Activated naive CD8-positive, alpha-beta T cell treated with anti-CD3 and anti-CD28 coated beads for 36 hours (primary cell): ENCODE results near the gene UBE2L6. TPM values are rescaled to one million over a fixed set of nuclear protein-coding genes. Genes with fewer than 3 reads are reported as not detected.
A peak's percentile ranks its signal among the peaks of the same experiment; 100 is the strongest.
"Not testable (repeated sequence)": the region's sequence is repeated elsewhere in the genome, so short reads cannot be mapped to it uniquely, and the experiment has no call there.

Experiments
- DNase-seq: peaks from one replicate; pipeline ENCODE4 v3.0.0; 2021
- H3K27ac Mint-ChIP-seq: one replicate; pipeline ENCODE4 v1.8.0; 2022; ENCODE audit warnings: mild to moderate bottlenecking, moderate library complexity, mixed read lengths
- H3K27me3 Mint-ChIP-seq: one replicate; pipeline ENCODE4 v1.8.0; 2022; ENCODE audit warnings: mild to moderate bottlenecking, mixed read lengths
- H3K36me3 Mint-ChIP-seq: one replicate; pipeline ENCODE4 v1.8.0; 2021; ENCODE audit warnings: mild to moderate bottlenecking, mixed read lengths
- H3K4me1 Mint-ChIP-seq: one replicate; pipeline ENCODE4 v1.8.0; 2021; ENCODE audit warnings: mixed read lengths
- H3K4me3 Mint-ChIP-seq: one replicate; pipeline ENCODE4 v1.8.0; 2022; ENCODE audit warnings: mild to moderate bottlenecking, moderate library complexity, mixed read lengths
- H3K9me3 Mint-ChIP-seq: one replicate; pipeline ENCODE4 v1.8.0; 2022; ENCODE audit warnings: mixed read lengths
- total RNA-seq, 2 experiments: library from RNA; stranded (reverse); gene quantifications; one replicate each; pipeline ENCODE4 v1.2.3, GENCODE V29; 2021

UBE2L6 gene
- total RNA-seq, 2 experiments from 2014 or later, result 200 to 208 TPM

DNA sequence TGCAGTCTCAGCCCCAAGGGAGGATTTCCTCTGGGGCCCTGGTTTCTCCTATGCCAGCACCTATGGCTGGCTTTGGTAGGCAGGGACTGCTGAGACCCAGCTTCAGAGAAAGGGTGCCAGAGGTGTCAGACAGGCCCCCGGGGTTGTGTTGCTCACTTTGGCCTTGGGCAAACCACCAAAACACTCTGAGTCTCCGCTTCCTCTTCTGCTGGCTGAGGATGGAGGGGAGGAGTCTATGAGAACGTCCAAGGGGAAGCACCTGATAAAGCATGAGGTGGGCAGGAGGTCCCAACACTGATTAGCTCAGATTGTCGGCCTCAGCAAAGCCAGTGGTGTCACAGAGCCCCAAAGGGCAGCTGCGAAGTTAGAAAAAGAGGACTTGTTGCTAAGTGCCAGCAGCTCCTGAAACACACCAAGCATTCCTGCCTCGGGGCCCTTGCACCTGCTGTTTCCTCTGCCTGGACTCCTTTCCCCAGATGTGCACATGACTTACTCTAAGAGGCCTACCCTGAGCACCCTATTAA, 19.6 kb downstream of the UBE2L6 start:
- no peak overlapping the region for H3K4me3 Mint-ChIP-seq
- H3K27me3 Mint-ChIP-seq, result no peaks in the 10 kb centered on the region
- no peaks in the 10 kb centered on the region for H3K9me3 Mint-ChIP-seq
- H3K27ac Mint-ChIP-seq, result peak overlapping the region; percentile 69
- peaks cover 27% of the 10 kb centered on the region for H3K36me3 Mint-ChIP-seq
- H3K4me1 Mint-ChIP-seq, result peaks cover 14% of the 10 kb centered on the region
- peak; percentile 26 for DNase-seq

DNA sequence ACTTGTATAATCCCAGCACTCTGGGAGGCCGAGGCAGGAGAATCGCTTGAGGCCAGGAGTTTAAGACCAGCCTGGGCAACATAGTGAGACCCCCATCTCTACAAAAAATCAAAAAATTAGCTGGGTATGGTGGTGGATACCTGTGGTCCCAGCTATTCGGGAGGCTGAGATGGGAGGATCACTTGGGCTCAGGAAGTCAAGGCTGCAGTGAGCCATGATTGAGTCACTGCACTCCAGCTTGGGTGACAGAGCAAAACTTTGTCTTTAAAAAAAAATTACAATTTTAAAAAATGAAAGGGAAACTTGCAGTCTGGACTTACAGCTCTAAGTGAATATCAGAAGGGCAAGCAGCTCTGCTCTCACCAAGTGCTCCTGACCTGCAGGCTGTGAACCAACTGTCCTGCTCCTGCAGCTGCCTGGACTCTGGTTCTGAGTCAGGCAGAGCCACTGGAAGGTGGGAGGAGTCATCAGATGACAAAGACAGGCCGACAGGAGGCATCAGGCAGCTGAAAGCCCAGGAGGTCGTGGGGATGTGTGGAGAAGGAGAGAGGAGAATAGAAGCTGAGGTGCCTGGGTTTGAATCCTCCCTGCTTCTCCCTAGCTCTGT, 20.5 kb downstream of the UBE2L6 start:
- no peak overlapping the region for H3K4me3 Mint-ChIP-seq
- no peaks in the 10 kb centered on the region for H3K27me3 Mint-ChIP-seq
- peak overlapping the region; percentile 74 for H3K27ac Mint-ChIP-seq
- H3K4me1 Mint-ChIP-seq, result peaks cover 14% of the 10 kb centered on the region
- H3K9me3 Mint-ChIP-seq, result no peaks in the 10 kb centered on the region
- no peak for DNase-seq
- H3K36me3 Mint-ChIP-seq, result peaks cover 19% of the 10 kb centered on the region

GRCh38 chr11:57546451-57546850, 21.0 kb downstream of the UBE2L6 start:
- H3K27ac Mint-ChIP-seq, result no peak overlapping the region
- H3K4me1 Mint-ChIP-seq, result peaks cover 14% of the 10 kb centered on the region
- no peak overlapping the region for H3K4me3 Mint-ChIP-seq
- DNase-seq, result no peak
- H3K27me3 Mint-ChIP-seq, result no peaks in the 10 kb centered on the region
- H3K9me3 Mint-ChIP-seq, result no peaks in the 10 kb centered on the region
- H3K36me3 Mint-ChIP-seq, result peaks cover 15% of the 10 kb centered on the region

- Mint-ChIP-seq H3K4me1 (peaks cover 14% of the 10 kb centered on the region), H3K36me3 (peaks cover 15% of the 10 kb centered on the region), H3K27ac (no peak overlapping the region), H3K9me3 (no peaks in the 10 kb centered on the region), H3K27me3 (no peaks in the 10 kb centered on the region), H3K4me3 (no peak overlapping the region)
- no peak for DNase-seq
These were observed 21.6 kb downstream of the UBE2L6 start for GRCh38 chr11:57545883-57546282.

DNA sequence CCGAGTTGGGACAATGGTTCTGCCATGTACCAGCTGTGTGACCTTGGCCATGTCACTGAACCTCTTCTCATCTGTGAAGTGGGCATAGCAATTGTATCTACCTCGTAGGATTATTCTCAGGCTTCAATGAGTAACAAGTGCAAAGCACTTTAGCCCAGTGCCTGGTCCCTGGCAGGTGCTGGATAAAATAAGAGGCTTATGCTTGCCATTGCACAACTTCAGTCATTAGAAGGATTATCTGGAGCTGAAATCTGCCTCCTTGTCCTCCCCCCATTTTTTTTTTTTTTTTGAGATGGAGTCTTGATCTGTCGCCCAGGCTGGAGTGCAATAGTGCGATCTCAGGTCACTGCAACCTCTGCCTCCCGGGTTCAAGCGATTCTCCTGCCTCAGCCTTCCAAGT, 22.9 kb downstream of the UBE2L6 start:
- H3K27me3 Mint-ChIP-seq, result no peaks in the 10 kb centered on the region
- H3K9me3 Mint-ChIP-seq, result no peaks in the 10 kb centered on the region
- peaks cover 12% of the 10 kb centered on the region for H3K36me3 Mint-ChIP-seq
- H3K27ac Mint-ChIP-seq, result no peak overlapping the region
- H3K4me1 Mint-ChIP-seq, result peaks cover 14% of the 10 kb centered on the region
- DNase-seq, result no peak
- no peak overlapping the region for H3K4me3 Mint-ChIP-seq

- peaks cover 11% of the 10 kb centered on the region for H3K36me3 Mint-ChIP-seq
- H3K27me3 Mint-ChIP-seq, result no peaks in the 10 kb centered on the region
- no peak for DNase-seq
- H3K4me1 Mint-ChIP-seq, result peaks cover 14% of the 10 kb centered on the region
- H3K9me3 Mint-ChIP-seq, result no peaks in the 10 kb centered on the region
- H3K27ac Mint-ChIP-seq, result no peak overlapping the region
- no peak overlapping the region for H3K4me3 Mint-ChIP-seq
These were observed 23.9 kb downstream of the UBE2L6 start for GRCh38 chr11:57543593-57543992.

DNA sequence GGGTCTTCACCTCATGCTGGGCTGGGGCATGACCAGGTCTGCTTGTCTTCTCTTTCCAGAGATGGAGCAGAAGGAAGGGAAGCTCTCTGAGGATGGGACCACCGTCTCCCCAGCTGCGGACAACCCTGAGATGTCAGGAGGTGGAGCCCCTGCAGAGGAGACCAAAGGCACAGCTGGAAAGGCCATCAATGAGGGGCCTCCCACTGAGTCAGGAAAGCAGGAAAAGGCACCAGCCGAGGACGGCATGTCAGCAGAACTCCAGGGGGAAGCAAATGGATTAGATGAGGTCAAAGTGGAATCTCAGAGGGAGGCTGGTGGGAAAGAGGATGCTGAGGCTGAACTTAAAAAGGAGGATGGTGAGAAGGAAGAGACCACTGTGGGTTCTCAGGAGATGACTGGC, 24.9 kb downstream of the UBE2L6 start:
- DNase-seq, result no peak
- Mint-ChIP-seq H3K4me1 (peaks cover 6% of the 10 kb centered on the region), H3K4me3 (no peak overlapping the region), H3K36me3 (peaks cover 5% of the 10 kb centered on the region), H3K27me3 (no peaks in the 10 kb centered on the region), H3K27ac (no peak overlapping the region), H3K9me3 (no peaks in the 10 kb centered on the region)

DNA sequence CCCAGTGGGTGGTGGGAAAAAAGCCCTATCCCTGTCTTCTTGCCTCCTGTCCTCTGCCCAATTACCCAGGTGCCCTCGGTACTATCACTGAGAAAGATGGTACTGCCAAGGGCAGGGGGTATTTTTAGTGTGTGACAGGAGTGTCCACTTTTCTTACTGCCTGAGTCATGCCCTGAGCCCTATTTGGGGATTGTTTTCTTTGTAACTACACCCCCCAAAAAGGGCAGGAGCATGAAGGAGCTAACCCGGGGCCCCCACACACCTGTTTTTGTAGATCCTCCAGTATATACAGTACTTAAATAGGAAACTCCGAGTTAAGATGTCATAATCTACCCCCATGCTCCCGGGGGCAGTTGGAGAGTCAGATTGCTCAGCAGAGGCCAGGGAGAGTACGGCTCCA, 26.3 kb downstream of the UBE2L6 start:
- Mint-ChIP-seq H3K36me3 (no peaks in the 10 kb centered on the region), H3K27ac (no peak overlapping the region), H3K27me3 (no peaks in the 10 kb centered on the region), H3K4me1 (no peaks in the 10 kb centered on the region), H3K9me3 (no peaks in the 10 kb centered on the region), H3K4me3 (no peak overlapping the region)
- DNase-seq, result no peak

- Mint-ChIP-seq H3K36me3 (no peaks in the 10 kb centered on the region), H3K9me3 (no peaks in the 10 kb centered on the region), H3K4me3 (no peak overlapping the region), H3K27ac (no peak overlapping the region), H3K27me3 (no peaks in the 10 kb centered on the region), H3K4me1 (no peaks in the 10 kb centered on the region)
- DNase-seq, result no peak
These were observed 28.1 kb downstream of the UBE2L6 start for GRCh38 chr11:57539342-57539741.

- no peak for DNase-seq
- H3K4me1 Mint-ChIP-seq, result no peaks in the 10 kb centered on the region
- H3K27ac Mint-ChIP-seq, result no peak within 1 kb of the TSS
- H3K4me3 Mint-ChIP-seq, result no peak within 1 kb of the TSS
- H3K36me3 Mint-ChIP-seq, result no peaks in the 10 kb centered on the region
- H3K9me3 Mint-ChIP-seq, result no peaks in the 10 kb centered on the region
- no peaks in the 10 kb centered on the region for H3K27me3 Mint-ChIP-seq
These were observed 30.4 kb downstream of the UBE2L6 start, which contains the start of gene SMTNL1 for GRCh38 chr11:57536947-57537619. SMTNL1 (plus strand) TSS chr11:57537595; CDS start chr11:57542643, 5,048 bp downstream.

GRCh38 chr11:57534449-57534848, 33.0 kb downstream of the UBE2L6 start:
- not testable (repeated sequence) for H3K4me1 Mint-ChIP-seq, DNase-seq, H3K27ac Mint-ChIP-seq, H3K36me3 Mint-ChIP-seq, H3K4me3 Mint-ChIP-seq, H3K27me3 Mint-ChIP-seq, H3K9me3 Mint-ChIP-seq

DNA sequence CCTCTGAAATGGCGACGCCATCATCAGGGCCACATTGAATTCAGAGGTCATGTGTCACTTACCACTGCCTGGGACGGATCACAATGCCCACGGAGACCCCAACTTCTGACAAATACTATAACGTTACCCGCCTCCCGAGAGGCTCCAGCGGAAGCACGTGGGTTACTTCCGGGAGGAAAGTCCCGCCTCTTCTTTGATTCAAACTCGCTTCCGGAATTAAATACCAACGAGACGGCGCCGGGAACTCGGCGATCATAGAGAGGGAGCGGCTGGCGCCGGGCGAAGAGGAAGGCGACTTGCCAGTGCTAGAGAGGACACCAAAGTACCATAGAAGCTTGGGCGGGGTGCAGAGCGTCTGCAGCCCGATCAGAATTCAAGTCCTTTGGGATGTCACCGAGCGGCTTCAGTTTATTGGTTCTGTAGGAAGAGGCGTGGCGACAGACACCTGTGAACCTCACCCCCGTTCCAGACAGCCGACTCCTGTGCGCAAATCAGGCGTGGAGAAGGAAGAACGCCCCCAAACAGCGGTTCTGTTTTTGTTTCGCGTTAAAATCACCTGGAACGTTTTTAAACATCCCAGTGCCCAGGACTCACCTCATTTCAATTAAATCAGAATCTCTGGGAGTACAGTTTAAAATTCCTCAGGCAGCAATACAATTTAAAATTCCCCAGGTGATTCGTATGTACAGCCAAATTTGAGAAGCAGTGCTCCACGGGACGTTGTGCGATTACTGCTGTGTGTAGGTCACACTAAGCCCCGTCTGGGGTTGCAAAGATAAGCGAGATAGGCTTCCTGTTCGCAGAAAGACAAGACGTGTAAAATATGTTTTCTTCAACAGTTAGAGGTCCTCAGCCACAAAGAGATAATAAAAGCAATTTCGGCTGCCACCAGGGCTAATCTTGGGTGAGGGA, 36.6 kb downstream of the UBE2L6 start, which contains the start of gene TIMM10:
Gene TIMM10 (minus strand): TSS at position 159 of the 912 bp plus-strand sequence. CDS start 565 bp downstream, outside the sequence.
- Mint-ChIP-seq H3K27ac (peak within 1 kb of the TSS; percentile 92), H3K9me3 (no peaks in the 10 kb centered on the region), H3K4me3 (peak within 1 kb of the TSS; percentile 93), H3K4me1 (peaks cover 20% of the 10 kb centered on the region), H3K27me3 (no peaks in the 10 kb centered on the region), H3K36me3 (peaks cover 22% of the 10 kb centered on the region)
- DNase-seq, result peak; percentile 93

DNA sequence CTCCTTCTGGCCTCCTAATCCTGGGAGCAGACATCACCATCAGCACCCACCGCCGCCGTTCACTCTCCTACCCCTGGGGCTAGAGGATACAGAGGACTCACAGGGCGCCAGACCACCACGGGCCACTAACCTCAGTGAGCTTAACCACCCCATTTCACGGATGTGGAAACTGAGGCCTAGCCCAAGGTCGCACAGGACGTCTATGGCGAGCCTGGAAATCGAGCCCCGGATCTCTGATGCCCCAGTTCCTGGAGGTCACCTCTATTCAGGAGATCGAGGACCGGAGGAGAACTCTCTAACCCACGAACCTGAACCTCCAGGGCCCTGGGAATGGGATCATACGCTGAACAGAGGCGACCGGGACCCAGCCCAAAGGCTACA, 37.3 kb downstream of the UBE2L6 start:
- no peaks in the 10 kb centered on the region for H3K27me3 Mint-ChIP-seq
- peak; percentile 14 for DNase-seq
- H3K9me3 Mint-ChIP-seq, result no peaks in the 10 kb centered on the region
- peaks cover 26% of the 10 kb centered on the region for H3K36me3 Mint-ChIP-seq
- peaks cover 20% of the 10 kb centered on the region for H3K4me1 Mint-ChIP-seq
- H3K4me3 Mint-ChIP-seq, result peak overlapping the region; percentile 93
- peak overlapping the region; percentile 92 for H3K27ac Mint-ChIP-seq

GRCh38 chr11:57529012-57529411, 38.5 kb downstream of the UBE2L6 start:
- H3K4me3 Mint-ChIP-seq, result no peak overlapping the region
- no peak for DNase-seq
- H3K27ac Mint-ChIP-seq, result peak overlapping the region; percentile 59
- H3K36me3 Mint-ChIP-seq, result peaks cover 32% of the 10 kb centered on the region
- no peaks in the 10 kb centered on the region for H3K27me3 Mint-ChIP-seq
- H3K9me3 Mint-ChIP-seq, result no peaks in the 10 kb centered on the region
- peaks cover 20% of the 10 kb centered on the region for H3K4me1 Mint-ChIP-seq

GRCh38 chr11:57527056-57527631, 40.3 kb downstream of the UBE2L6 start:
- Mint-ChIP-seq H3K27me3 (no peaks in the 10 kb centered on the region), H3K4me3 (no peak overlapping the region), H3K9me3 (no peaks in the 10 kb centered on the region), H3K4me1 (peaks cover 20% of the 10 kb centered on the region), H3K27ac (peak overlapping the region; percentile 74), H3K36me3 (peaks cover 32% of the 10 kb centered on the region)
- DNase-seq, result peak; percentile 65
